Keratinocyte (primary cell): ENCODE results near the gene GRIP1.

Experiments used
- EZH2 ChIP-seq: IDR thresholded peaks from one replicate; pipeline ENCODE4 v1.6.1; 2012; ENCODE audit warnings: inconsistent platforms, mild to moderate bottlenecking, low read length, moderate library complexity
- TF ChIP-seq, protein P1 (sequence below), 3 experiments: IDR thresholded peaks in 1 of 3; conservative IDR thresholded peaks in 1 of 3; optimal IDR thresholded peaks in 1 of 3; 2 replicates in 2 of 3; 3 replicates in 1 of 3; pipeline versions ENCODE3 to v1.5.1; 2011; ENCODE audit warnings: low read length in 3 of 3, mild to moderate bottlenecking in 3 of 3, moderate library complexity in 2 of 3, control low read depth in 1 of 3, inconsistent platforms in 1 of 3; ENCODE audit not compliant: insufficient read depth in 2 of 3; ENCODE audit errors: extremely low read depth in 1 of 3

DNA sequence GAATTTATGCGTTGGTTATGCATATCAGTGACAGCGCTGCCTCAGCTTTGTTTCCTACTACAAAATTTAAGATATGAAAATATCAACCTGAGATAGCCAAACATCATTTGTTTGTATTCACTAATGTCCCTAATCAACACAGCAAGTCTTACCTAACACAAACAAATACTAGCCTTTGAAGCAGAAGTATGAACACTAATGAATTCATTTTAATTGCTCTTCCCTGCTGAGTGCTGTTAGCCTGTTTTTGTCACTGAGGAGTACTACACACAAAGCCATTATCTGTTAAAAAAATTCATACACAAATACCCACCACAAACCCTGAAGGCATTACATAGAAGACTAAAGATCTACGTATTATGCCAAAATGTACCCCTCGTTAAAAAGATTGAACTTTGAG, 225.8 kb downstream of the GRIP1 start:
- TF ChIP-seq, protein P1, sequence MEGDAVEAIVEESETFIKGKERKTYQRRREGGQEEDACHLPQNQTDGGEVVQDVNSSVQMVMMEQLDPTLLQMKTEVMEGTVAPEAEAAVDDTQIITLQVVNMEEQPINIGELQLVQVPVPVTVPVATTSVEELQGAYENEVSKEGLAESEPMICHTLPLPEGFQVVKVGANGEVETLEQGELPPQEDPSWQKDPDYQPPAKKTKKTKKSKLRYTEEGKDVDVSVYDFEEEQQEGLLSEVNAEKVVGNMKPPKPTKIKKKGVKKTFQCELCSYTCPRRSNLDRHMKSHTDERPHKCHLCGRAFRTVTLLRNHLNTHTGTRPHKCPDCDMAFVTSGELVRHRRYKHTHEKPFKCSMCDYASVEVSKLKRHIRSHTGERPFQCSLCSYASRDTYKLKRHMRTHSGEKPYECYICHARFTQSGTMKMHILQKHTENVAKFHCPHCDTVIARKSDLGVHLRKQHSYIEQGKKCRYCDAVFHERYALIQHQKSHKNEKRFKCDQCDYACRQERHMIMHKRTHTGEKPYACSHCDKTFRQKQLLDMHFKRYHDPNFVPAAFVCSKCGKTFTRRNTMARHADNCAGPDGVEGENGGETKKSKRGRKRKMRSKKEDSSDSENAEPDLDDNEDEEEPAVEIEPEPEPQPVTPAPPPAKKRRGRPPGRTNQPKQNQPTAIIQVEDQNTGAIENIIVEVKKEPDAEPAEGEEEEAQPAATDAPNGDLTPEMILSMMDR (optimal IDR thresholded peaks at IDR 0.05 in 1 of 3, IDR thresholded peaks at IDR 0.05 in 1 of 3, conservative IDR thresholded peaks at IDR 0.05 in 1 of 3; ENCODE audit: extremely low read depth in 1 of 3, insufficient read depth in 2 of 3, low read length in 3 of 3): no peak
- TF ChIP-seq EZH2: no peak
